Hematopoietic multipotent progenitor cell treated with erythropoietin and hydrocortisone succinate and interleukin-3 and kit ligand, for 6 days (in vitro differentiated cells): ENCODE measurements around the gene KRT13.
A peak's percentile ranks its signal among the peaks of the same experiment; 100 is the strongest.

Experiments
- DNase-seq: peaks from one replicate; pipeline ENCODE4 v3.0.0-alpha.2; 2015

Gene KRT13

DNA sequence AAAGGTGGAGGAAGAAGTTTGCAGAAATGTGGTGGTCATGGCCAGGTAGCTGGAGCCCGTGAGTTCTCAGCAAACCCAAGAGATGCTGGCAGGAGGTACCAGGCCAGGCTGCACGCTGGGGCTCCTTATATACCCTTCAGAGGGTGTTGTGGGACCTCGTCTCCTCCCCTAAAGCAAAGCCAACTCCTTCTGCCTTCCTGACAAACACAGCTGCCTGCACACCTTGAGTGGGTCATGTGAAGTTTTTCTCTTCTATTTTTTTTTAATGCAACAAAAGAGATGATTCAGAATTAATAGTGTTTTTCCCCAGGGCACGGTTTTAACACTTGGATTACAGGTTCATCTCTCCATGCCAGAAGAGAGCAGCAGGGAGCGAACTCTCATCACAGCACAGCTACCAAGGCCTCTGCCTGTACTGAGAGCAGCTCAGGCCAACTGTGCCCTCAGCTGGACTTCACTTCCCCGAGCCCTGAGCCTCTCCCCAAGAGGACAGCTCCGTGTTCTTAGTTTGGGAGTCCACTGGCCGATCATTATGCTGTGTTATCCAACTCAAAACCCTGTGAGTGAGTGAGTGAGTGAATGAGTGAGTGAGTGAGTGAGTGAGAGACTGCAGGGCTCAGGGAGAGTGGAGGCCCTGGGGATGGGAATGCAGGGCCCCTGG lies 13.5 kb upstream of the KRT13 start, which contains the start of gene KRT15:
Gene KRT15 (minus strand): TSS at position 102 of the 661 bp plus-strand sequence. CDS start 63 bp downstream, at position 39.
- DNase-seq: no peak

DNA sequence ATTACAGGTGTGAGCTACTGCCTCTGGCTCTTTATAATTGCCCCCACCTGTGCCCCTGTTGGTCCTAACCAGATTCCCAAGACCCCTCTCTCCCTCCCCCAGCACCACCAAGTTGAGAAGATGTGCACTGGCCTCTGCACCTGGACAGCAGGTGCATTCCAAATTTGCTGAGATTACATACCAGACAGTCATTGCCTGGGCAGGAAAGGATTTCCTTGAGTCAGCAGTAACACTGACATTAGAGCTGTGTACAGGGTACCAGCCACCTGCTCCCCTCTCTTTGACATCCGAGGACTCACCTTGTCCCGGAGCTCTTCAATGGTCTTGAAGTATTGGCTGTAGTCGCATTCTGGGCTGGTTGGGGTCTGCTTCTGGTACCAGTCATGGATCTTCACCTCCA lies 12.6 kb upstream of the KRT13 start:
- no peak for DNase-seq

- no peak for DNase-seq
Observed at GRCh38 chr17:41516830-41517283, 11.4 kb upstream of the KRT13 start.

DNA sequence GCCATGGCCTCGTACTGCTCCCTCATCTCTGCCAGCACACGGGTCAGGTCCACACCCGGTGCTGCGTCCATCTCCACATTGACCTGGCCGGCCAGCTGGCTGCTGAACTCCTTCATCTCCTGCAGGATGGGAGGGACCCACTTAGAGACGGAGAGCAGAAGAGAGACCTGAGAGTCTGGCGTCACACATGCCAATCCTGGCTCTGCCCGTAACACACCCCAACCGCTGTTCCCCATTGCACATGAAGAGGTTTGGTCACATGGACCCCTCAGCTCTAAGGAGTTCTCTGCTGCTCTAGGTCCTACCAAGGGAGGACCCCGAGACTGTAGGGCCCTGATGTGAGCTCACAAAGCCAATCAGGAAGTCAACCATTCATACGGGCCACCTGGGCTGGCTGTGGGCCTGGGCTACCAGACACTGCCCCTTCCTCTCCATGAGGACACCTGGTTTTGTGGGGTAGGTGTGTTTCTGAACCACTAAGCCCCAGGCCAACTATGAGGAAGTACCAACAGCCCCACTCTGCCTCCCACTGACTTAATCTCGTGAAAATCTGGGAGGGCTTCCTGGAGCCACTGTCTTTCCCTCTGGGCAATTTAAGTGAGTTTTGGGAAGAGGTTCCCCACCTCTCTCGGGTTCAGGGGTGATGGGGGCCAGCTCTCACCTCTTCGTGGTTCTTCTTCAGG lies 10.9 kb upstream of the KRT13 start:
- DNase-seq: no peak

GRCh38 chr17:41513168-41513547 lies 7.7 kb upstream of the KRT13 start:
- no peak for DNase-seq

DNA sequence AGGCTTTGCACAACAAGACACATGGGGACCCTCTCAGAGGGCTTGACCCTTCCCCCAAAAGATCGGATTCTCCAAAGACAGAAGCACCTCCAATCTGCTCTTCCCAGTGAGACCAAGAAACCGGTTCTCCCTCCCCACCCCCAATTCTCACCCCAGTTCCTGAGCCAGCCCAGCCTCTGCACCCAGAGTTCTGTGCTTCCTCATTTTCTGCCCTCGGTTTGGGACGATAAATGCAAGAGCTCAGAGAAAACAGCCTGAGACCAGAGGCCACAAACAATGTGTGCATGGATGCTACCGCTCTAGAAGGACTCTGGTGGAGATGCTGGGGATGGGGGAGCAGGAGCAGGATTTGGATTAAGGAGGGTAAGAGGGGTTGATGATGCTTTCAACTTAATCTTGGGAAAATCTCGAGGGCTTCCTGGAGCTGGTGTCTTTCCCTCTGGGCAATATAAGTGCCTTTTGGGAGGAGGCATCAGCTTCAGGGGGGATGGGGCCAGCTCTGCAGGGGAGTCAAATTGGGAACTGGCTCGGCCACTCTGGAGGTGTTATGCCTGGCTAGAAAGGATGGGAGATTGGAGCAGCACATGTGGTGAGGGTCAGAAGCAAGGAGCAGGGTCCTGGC lies 7.2 kb upstream of the KRT13 start:
- DNase-seq: no peak

- DNase-seq: no peak
Observed at GRCh38 chr17:41511716-41512115, 6.3 kb upstream of the KRT13 start.

DNA sequence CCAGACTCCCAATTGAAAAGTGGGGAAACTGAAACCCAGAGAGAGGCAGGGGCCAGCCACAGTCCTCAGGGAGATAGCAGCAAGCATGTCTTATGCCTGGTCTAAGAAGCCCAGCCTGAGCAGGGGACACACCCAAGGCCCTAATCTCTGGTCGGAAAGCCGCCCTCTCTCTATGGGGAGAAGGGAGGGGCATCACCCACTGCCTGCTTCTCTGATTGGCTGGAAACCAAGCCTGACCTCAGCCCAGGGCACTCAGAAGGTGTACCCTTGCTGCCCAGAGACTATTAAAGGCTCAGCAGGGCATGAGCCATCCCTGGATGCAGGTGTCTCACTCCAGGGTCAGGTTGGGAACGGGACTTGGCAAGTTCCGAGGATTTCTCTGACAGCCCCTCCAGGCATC lies 5.7 kb upstream of the KRT13 start:
- peak; percentile 94 for DNase-seq

GRCh38 chr17:41510251-41511065 lies 5.0 kb upstream of the KRT13 start:
- DNase-seq: no peak

DNA sequence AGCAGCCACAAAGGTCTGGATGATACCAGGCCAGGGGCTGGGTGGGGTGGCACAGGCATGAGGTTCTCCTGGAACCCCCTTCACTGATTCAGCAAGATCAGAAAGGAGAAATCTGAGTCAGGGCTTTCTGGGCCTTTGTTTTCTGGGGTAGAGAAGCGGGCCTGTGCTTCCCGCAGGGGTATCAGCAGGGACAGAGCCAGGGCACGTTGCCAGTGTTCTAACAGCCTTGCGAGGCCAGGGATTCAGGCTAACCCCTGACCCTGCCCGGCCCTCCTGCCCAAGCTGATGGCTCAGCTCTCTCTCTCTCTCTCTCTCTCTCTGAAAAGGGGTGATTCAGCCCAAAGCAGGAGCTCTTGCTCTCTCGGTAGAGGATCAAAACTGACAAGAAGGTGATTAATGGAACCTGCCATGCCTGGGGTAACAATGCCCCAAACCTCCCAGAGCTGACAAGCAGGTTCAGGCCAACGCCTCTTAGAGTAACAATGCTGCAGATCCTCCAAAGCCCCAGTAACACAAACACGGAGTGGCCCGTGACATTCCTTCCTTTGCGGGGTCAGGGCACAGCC lies 2.0 kb upstream of the KRT13 start:
- DNase-seq: no peak

DNA sequence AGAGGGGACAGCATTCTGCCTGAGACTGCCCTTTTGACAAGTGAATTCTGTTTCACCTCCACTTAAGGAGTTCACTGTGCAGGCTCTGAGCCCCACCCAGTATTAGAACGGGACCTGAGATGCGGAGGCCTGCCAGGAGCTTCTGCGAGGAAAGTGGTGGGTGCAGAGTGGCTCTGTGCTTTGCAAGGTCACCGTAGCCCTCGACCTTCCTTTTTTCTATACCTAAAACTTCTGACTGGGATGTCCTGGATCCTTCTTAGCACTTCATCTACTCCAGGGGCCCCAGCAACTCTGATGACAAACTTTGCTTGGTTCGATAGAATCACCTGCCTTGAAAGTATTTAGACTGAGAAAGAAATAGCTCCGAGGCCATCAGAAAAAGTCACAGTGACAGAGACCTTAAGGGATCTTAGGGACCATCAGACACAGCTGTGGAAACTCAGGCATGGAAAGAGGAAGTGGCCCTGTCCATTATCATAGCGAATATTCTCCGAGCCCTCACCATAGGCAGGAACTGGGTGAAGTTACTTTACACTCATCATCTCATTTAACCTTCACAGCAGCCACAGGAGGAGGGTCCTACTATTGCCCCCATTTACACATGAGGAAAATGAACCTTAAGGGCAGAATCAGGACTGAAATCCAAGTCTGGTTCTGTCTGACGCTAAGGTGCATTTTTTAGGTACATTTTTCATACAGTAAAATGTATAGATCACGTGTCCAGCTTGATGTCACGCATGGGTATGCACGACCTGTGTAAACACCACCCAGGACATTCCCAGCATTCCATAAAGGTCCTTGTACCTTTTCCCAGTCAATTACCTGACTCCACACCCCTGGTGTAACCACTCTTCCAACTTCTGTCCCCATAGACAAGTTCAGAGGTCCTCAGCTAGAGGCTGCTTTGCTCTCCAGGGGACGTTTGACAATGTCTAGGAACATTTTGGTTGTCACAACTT lies 676 bp upstream of the KRT13 start:
- DNase-seq: peak; percentile 43

- no peak for DNase-seq
Observed at GRCh38 chr17:41504246-41504977, 1.0 kb downstream of the KRT13 start.

DNA sequence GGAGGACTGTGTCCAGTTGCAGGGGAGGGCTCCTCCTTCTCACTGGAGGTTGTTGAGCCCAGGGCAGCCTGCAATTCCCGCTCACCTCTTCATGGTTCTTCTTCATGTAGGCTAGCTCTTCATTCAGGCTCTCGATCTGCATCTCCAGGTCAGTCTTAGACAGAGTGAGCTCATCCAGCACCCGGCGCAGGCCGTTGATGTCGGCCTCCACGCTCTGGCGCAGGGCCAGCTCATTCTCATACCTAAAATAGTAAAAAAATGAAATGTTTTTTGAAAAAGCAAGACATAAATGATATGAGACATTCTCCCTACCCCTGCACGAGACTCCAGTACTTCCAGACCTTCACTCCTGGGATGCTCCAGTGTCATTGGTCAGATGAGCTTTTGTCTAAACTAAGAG lies 2.2 kb downstream of the KRT13 start:
- DNase-seq: no peak

DNA sequence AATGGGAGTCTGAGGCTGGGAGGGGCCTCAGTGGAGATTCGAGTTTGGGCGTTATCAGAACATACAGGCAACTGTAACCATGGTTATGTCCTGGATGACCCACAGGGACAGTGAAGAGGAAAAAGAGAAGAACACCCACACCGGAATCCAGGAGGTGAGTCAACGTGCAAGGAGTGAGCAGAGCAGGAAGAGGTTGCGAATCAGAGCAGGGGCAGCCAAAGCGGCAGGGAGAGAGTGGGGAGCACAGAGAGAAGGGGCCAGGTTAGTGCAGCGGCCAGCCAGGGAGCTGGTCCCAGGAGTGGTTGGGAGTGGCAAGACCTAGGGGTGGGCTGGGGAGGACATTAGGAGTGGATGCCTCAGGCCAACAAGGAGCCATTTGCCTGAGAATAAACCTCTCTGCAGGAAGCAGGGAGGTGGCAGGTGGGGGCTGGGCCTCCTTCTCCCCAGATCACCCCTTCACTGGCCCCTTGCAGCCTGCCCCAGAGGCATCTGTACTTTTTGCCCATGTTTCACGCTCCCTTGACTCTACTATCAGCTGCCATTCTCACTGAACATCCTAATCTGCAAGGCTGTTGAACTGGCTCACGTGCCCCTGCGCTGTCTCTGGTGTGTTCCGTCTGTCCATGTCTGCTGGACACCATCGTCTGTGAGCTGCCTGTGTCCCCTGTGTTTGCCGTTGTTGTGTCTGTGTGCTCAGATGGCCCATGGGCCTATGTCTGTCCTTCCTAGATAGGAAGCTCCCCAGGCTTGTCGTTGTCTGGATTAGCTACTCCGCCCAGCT lies 5.1 kb downstream of the KRT13 start:
- peak; percentile 83 for DNase-seq

DNA sequence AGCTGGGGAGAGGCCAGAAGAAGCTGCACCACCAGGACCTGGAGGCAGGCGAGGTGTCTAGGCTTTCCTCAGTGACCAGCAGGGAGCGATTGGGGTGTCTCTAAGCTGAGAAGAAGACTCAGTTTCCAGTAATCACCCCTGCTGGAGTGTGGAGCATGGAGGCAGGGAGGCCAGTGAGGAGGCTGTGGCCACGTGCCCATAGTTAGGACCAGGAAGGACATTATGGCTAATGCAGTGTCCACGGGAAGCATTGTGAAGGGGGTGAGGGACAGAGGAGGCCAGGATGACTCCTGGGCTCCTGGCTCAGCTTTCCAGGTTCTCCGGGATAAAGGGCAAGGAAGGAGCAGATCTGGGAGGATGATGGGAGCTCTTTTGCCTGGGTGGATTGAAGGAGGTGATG lies 5.7 kb downstream of the KRT13 start:
- DNase-seq: no peak

DNA sequence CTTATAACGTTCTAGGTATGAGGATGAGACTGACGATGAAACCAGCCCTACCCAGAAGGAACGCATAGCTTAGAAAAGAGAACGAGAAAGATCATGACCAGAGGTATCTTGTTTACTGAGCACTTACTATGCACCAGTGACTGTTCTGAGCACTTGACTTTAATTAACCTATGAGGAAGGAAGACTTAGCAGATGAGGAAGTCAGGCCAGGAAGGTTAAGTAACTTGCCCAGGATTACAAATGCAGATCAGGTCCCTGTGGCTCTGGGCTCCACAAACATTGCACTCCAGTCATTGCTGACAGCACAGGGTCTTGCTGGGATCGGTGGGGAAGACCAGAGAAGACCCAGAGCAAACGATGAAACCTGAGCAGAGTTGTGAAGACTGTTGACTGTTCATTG lies 7.1 kb downstream of the KRT13 start:
- peak; percentile 41 for DNase-seq

DNA sequence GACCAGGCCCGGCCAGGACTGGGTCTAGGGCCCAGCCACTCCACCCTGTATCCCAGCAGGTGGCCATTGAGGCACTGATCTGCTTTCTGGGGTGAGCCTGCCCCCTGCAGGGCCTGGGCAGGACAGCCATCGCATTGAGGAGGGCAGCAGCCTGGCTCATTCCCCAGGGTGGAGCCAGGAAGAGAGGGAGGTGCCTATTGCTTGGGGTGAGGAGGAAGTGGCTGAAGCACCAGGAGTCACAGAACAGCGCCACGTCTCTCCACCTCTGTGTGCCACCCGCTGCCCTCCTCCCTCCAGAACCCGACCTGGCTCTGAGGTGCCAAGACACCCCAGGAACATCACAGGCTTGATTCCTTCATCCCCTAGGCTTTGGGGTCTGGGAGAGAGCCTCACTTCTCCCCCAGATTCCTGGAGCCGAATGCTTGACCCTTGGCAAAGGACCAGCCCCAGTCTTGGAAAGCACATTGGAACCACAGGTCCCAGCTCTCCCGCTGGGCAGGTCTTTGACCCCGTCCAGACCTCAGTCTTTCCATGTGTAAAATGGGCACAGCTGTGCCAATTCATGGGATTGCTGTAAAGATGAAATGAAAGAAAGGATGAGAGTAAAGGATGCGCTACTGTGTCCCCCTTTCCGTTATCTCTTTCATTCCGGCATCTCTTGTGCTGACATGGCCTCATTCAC lies 8.5 kb downstream of the KRT13 start:
- peak; percentile 94 for DNase-seq

DNA sequence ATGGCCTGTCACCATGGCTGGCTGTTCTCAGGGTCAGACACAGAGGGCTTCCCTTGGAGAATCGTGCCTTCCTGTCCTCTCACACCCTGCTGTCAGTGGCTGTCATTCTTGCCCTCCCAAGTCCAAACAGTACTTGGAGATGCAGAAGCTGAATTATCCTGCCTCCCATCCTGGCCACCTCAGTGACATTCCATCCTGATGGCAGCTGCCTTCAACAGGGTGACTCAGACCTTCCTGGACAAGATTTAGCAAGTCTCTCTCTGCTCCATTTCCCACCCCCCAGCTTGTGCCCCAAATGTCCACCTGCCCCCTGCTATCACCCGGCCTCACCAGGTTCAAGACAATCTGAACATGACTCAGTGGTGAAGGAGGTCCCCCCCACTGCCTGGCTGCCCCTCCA lies 10.9 kb downstream of the KRT13 start:
- DNase-seq: no peak

GRCh38 chr17:41492771-41493170 lies 12.6 kb downstream of the KRT13 start:
- peak; percentile 29 for DNase-seq

- no peak for DNase-seq
Observed at GRCh38 chr17:41492351-41492750, 13.1 kb downstream of the KRT13 start.
